SU-DHL-6 (cell line): ENCODE data around the gene NINJ2.

Source experiments
- EZH2phosphoT487 ChIP-seq: fragments of 200-600 bp; sonication (generic), shearing (Covaris generic); conservative IDR thresholded peaks from 2 replicates; pipeline ENCODE4 v1.6.1; 2018; ENCODE audit warnings: mild to moderate bottlenecking, antibody characterized with exemption, low read length, moderate library complexity, mixed read lengths
- TF ChIP-seq, protein P1 (sequence below): fragments of 200-600 bp; sonication (generic); IDR thresholded peaks from one replicate; pipeline ENCODE4 v1.5.1; 2017; ENCODE audit warnings: antibody characterized with exemption, mild to moderate bottlenecking, low read length, moderate library complexity; ENCODE audit not compliant: insufficient read depth, poor library complexity, severe bottlenecking

DNA sequence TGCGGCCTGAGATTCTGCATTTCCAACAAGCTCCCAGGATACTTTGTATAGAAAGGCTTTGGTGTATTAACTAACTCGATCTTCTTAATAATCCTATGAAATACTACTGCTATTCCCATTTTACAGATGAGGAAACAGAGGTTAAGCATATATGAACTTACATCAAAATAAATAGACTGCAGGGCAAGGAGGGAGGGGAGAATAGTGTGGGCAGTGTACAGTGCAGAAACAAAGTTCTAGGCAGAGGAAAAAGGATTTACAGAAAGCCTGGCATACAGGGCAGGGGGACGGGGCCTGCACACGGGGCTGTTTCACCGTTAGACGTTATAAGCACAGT, 19.0 kb downstream of the NINJ2 start:
- TF ChIP-seq, protein P1, sequence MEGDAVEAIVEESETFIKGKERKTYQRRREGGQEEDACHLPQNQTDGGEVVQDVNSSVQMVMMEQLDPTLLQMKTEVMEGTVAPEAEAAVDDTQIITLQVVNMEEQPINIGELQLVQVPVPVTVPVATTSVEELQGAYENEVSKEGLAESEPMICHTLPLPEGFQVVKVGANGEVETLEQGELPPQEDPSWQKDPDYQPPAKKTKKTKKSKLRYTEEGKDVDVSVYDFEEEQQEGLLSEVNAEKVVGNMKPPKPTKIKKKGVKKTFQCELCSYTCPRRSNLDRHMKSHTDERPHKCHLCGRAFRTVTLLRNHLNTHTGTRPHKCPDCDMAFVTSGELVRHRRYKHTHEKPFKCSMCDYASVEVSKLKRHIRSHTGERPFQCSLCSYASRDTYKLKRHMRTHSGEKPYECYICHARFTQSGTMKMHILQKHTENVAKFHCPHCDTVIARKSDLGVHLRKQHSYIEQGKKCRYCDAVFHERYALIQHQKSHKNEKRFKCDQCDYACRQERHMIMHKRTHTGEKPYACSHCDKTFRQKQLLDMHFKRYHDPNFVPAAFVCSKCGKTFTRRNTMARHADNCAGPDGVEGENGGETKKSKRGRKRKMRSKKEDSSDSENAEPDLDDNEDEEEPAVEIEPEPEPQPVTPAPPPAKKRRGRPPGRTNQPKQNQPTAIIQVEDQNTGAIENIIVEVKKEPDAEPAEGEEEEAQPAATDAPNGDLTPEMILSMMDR: no peak
- TF ChIP-seq EZH2phosphoT487: no peak
